Calu3 (cell line): ENCODE data around the gene ST3GAL4. TPM values are rescaled to one million over a fixed set of nuclear protein-coding genes. Genes with fewer than 3 reads are reported as not detected.
A peak's percentile ranks its signal among the peaks of the same experiment; 100 is the strongest.
"Not testable (repeated sequence)": the region's sequence is repeated elsewhere in the genome, so short reads cannot be mapped to it uniquely, and the experiment has no call there.

Experiments used
- Bru-seq: library from RNA; stranded (reverse); fragments of 400-500 nt; gene quantifications from one replicate; lab custom pipeline; 2021; lab: Mats Ljungman, UMichigan
- BruChase-seq, 2 experiments: library from RNA; stranded (reverse); fragments of 400-500 nt; gene quantifications; one replicate each; lab custom pipeline; 2021; lab: Mats Ljungman, UMichigan
- BruUV-seq: library from RNA; stranded (reverse); fragments of 400-500 nt; replicated peaks from 2 replicates; lab custom pipeline; 2021; lab: Mats Ljungman, UMichigan
- CTCF ChIA-PET: fragments of 300-600 bp; sonication (Branson Sonifier 250); formaldehyde crosslinking; loops from one replicate; lab custom pipeline; 2022; ENCODE audit warnings: antibody characterized with exemption; lab: Charles Lee
- DNase-seq: peaks from one replicate; pipeline ENCODE4 v3.0.0; 2022
- H3K27ac Mint-ChIP-seq: one replicate; pipeline ENCODE4 v1.8.0; 2022; ENCODE audit warnings: mixed read lengths; ENCODE audit not compliant: unreplicated experiment
- H3K27me3 Mint-ChIP-seq: one replicate; pipeline ENCODE4 v1.8.0; 2022; ENCODE audit warnings: mixed read lengths; ENCODE audit not compliant: unreplicated experiment
- H3K36me3 Mint-ChIP-seq: one replicate; pipeline ENCODE4 v1.8.0; 2022; ENCODE audit warnings: mild to moderate bottlenecking, moderate library complexity, mixed read lengths; ENCODE audit not compliant: insufficient read depth, unreplicated experiment
- H3K4me1 Mint-ChIP-seq: one replicate; pipeline ENCODE4 v1.8.0; 2022; ENCODE audit warnings: mild to moderate bottlenecking, low read depth, mixed read lengths; ENCODE audit not compliant: unreplicated experiment
- H3K4me3 Mint-ChIP-seq: one replicate; pipeline ENCODE4 v1.8.0; 2022; ENCODE audit warnings: mild to moderate bottlenecking, low read depth, moderate library complexity, mixed read lengths; ENCODE audit not compliant: unreplicated experiment
- H3K9me3 Mint-ChIP-seq: one replicate; pipeline ENCODE4 v1.8.0; 2022; ENCODE audit warnings: low read depth, mixed read lengths; ENCODE audit not compliant: unreplicated experiment
- CTCF ChIP-seq: fragments of 200-600 bp; IDR thresholded peaks from one replicate; pipeline ENCODE4 v1.8.0; 2022; ENCODE audit warnings: antibody characterized with exemption; ENCODE audit not compliant: unreplicated experiment
- intact Hi-C: fragments of 100-400 bp; cut with micrococcal nuclease; formaldehyde crosslinking; loops from one replicate; pipeline ENCODE4 v1.10.0; 2022; ENCODE audit not compliant: unreplicated experiment
- long read RNA-seq: library from polyadenylated mRNA; stranded (forward); transcript quantifications from one replicate; pipeline ENCODE4 v2.0.0, GENCODE V29; 2022
- total RNA-seq: library from RNA; stranded (reverse); gene quantifications from 2 replicates; pipeline ENCODE4 v1.2.3, GENCODE V29; 2022

The ST3GAL4 gene
- total RNA-seq (22.1 and 27.9 TPM in 2 replicates), Bru-seq, nascent RNA (percentile 65 among the genes with signal in this experiment), BruChase-seq, experiment 1, labeled RNA remaining after a 6-hour chase (percentile 62 among the genes with signal in this experiment), BruChase-seq, experiment 2, labeled RNA remaining after a 2-hour chase (percentile 64 among the genes with signal in this experiment)
- long read RNA-seq, partial matches to known transcripts, result 0 of 12 reads
- long read RNA-seq, other reads (novel, unspliced or antisense), result 12 of 12 reads

- no peak for TF ChIP-seq CTCF
Observed at GRCh38 chr11:126355324-126355925, at the start of gene ST3GAL4. Gene ST3GAL4, plus strand, starts transcription at chr11:126355686. Its CDS starts 50,470 bp downstream, at chr11:126406156.

GRCh38 chr11:126305699-126306098 is 49.8 kb upstream of the ST3GAL4 start:
- H3K4me3 Mint-ChIP-seq, result no peak overlapping the region
- H3K4me1 Mint-ChIP-seq, result peaks cover 8% of the 10 kb centered on the region
- intact Hi-C loops, result loop anchor here (10.0 kb wide), 1 partner anchor 299 kb away; no protein-coding TSS in a partner anchor
- no peak for TF ChIP-seq CTCF
- CTCF ChIA-PET, result no interaction called here
- DNase-seq, result no peak
- BruUV-seq, result no TSS peak
- H3K27me3 Mint-ChIP-seq, result no peaks in the 10 kb centered on the region
- H3K36me3 Mint-ChIP-seq, result peaks cover 19% of the 10 kb centered on the region
- H3K9me3 Mint-ChIP-seq, result no peaks in the 10 kb centered on the region
- no peak overlapping the region for H3K27ac Mint-ChIP-seq

More at GRCh38 chr11:126355324-126355925, at the start of gene ST3GAL4:
- H3K4me3 Mint-ChIP-seq, result peak within 1 kb of the TSS; percentile 89
- peaks cover 3% of the 10 kb centered on the region for H3K9me3 Mint-ChIP-seq
- DNase-seq, result peak; percentile 73
- CTCF ChIA-PET, result interaction anchor here (0.7 to 0.9 kb wide), 2 partner anchors 14 to 45 kb away, joined by 3 read pairs; no protein-coding TSS in a partner anchor
- peaks cover 24% of the 10 kb centered on the region for H3K4me1 Mint-ChIP-seq
- peak within 1 kb of the TSS; percentile 73 for H3K27ac Mint-ChIP-seq
- intact Hi-C loops, result loop anchor here (5.0 kb wide), 1 partner anchor 43 kb away; no protein-coding TSS in a partner anchor
- peaks cover 30% of the 10 kb centered on the region for H3K36me3 Mint-ChIP-seq
- H3K27me3 Mint-ChIP-seq, result no peaks in the 10 kb centered on the region
- no TSS peak for BruUV-seq

- TF ChIP-seq CTCF, result peak; percentile 17
- H3K27me3 Mint-ChIP-seq, result no peaks in the 10 kb centered on the region
- H3K27ac Mint-ChIP-seq, result no peak overlapping the region
- intact Hi-C loops, result loop anchor here (10.0 kb wide), 1 partner anchor 297 kb away; no protein-coding TSS in a partner anchor
- H3K4me3 Mint-ChIP-seq, result no peak overlapping the region
- H3K4me1 Mint-ChIP-seq, result peaks cover 10% of the 10 kb centered on the region
- H3K9me3 Mint-ChIP-seq, result no peaks in the 10 kb centered on the region
- CTCF ChIA-PET, result interaction anchor here (1.3 kb wide), 1 partner anchor 173 kb away, joined by 11 read pairs; no protein-coding TSS in a partner anchor
- peaks cover 19% of the 10 kb centered on the region for H3K36me3 Mint-ChIP-seq
- no TSS peak for BruUV-seq
- DNase-seq, result peak; percentile 15
Observed at GRCh38 chr11:126307706-126308105, 47.8 kb upstream of the ST3GAL4 start.

- Mint-ChIP-seq H3K4me3 (no peak overlapping the region), H3K27ac (no peak overlapping the region)
- intact Hi-C loops, result loop anchor here (10.0 kb wide), 1 partner anchor 297 kb away; no protein-coding TSS in a partner anchor
Observed at GRCh38 chr11:126308271-126308671, 47.2 kb upstream of the ST3GAL4 start.

GRCh38 chr11:126308771-126309170 is 46.7 kb upstream of the ST3GAL4 start:
- intact Hi-C loops, result loop anchor here (10.0 kb wide), 1 partner anchor 296 kb away; no protein-coding TSS in a partner anchor
- Mint-ChIP-seq H3K4me1 (peaks cover 19% of the 10 kb centered on the region), H3K36me3 (peaks cover 16% of the 10 kb centered on the region)
- H3K27ac Mint-ChIP-seq, BruUV-seq, CTCF ChIA-PET, H3K27me3 Mint-ChIP-seq, H3K9me3 Mint-ChIP-seq, DNase-seq, H3K4me3 Mint-ChIP-seq: not testable (repeated sequence)

More at GRCh38 chr11:126308271-126308671, 47.2 kb upstream of the ST3GAL4 start:
- no peak for DNase-seq
- no peaks in the 10 kb centered on the region for H3K9me3 Mint-ChIP-seq
- no peaks in the 10 kb centered on the region for H3K27me3 Mint-ChIP-seq
- CTCF ChIA-PET, result interaction anchor here (1.3 kb wide), 1 partner anchor 172 kb away, joined by 11 read pairs; no protein-coding TSS in a partner anchor
- peaks cover 16% of the 10 kb centered on the region for H3K4me1 Mint-ChIP-seq
- no peak for TF ChIP-seq CTCF
- H3K36me3 Mint-ChIP-seq, result peaks cover 19% of the 10 kb centered on the region
- no TSS peak for BruUV-seq
